ENCODE measurements around the gene WASF2. TPM values are rescaled to one million over a fixed set of nuclear protein-coding genes. Genes with fewer than 3 reads are reported as not detected.

The WASF2 gene
- total RNA-seq, 1 experiment from 2014 or later = 20.7 TPM

- Histone ChIP-seq H3K4me3 (ENCODE audit: low read length) (peak overlapping the region; percentile 89), H3F3A (ENCODE audit: low read length, unreplicated experiment) (no peaks in the 10 kb centered on the region), H3K9me2 (replicated peaks; ENCODE audit: low read length) (no peaks in the 10 kb centered on the region), H3K9me3 (ENCODE audit: low read length) (no peaks in the 10 kb centered on the region), H3K36me3 (ENCODE audit: low read depth, low read length) (no peaks in the 10 kb centered on the region), H3K27ac (ENCODE audit: low read length) (peak overlapping the region; percentile 55), H4K20me1 (ENCODE audit: low read length) (no peaks in the 10 kb centered on the region), H3K4me1 (ENCODE audit: insufficient read depth, low read length) (peaks cover 13% of the 10 kb centered on the region), H3K9ac (ENCODE audit: low read length) (peak overlapping the region; percentile 93), H3K4me2 (ENCODE audit: low read length) (peak overlapping the region; percentile 97), H3K79me2 (ENCODE audit: low read length) (peaks cover 10% of the 10 kb centered on the region), H3K27me3 (ENCODE audit: low read length) (no peaks in the 10 kb centered on the region), H2AFZ (ENCODE audit: low read length) (peak overlapping the region; percentile 90)
- peak; percentile 62 for ATAC-seq
- BruUV-seq (replicated peaks) = no TSS peak
- intact Hi-C loops (cut with micrococcal nuclease) = loop anchor here (2.0 kb wide), 1 partner anchor 43 kb away; the partner anchor contains the start of gene TMEM222
- DNase-seq = peak; percentile 67
- no peak for TF ChIP-seq EZH2 (IDR thresholded peaks at IDR 0.05; ENCODE audit: low read length, unreplicated experiment)
- no peak for TF ChIP-seq EZH2phosphoT487 (IDR thresholded peaks at IDR 0.05; ENCODE audit: borderline replicate concordance, low read length)
- POLR2A ChIA-PET (ENCODE audit: unreplicated experiment) = interaction anchor here (0.6 kb wide), 2 partner anchors 24 to 39 kb away, joined by 3 to 21 read pairs; no protein-coding TSS in a partner anchor
- CTCF ChIA-PET = interaction anchor here (0.5 to 2.5 kb wide), 7 partner anchors 8 to 399 kb away, joined by 4 to 16 read pairs (median 9); partner anchors contain the start of gene SYTL1
Observed at GRCh38 chr1:27366113-27366410, 123.9 kb downstream of the WASF2 start.

GRCh38 chr1:27365372-27366112 lies 124.4 kb downstream of the WASF2 start:
- H3F3A ChIP-seq (ENCODE audit: low read length, unreplicated experiment) = no peaks in the 10 kb centered on the region
- ATAC-seq = peak; percentile 61
- H3K27ac ChIP-seq (ENCODE audit: low read length) = peak overlapping the region; percentile 55
- no peaks in the 10 kb centered on the region for H3K36me3 ChIP-seq (ENCODE audit: low read depth, low read length)
- no peaks in the 10 kb centered on the region for H3K27me3 ChIP-seq (ENCODE audit: low read length)
- no peaks in the 10 kb centered on the region for H3K9me3 ChIP-seq (ENCODE audit: low read length)
- ChIA-PET POLR2A (ENCODE audit: unreplicated experiment) (interaction anchor here (0.6 kb wide), 3 partner anchors 23 to 1140 kb away, joined by 3 to 21 read pairs (median 3); partner anchors contain the start of gene RCC1), CTCF (interaction anchor here (0.5 to 2.5 kb wide), 5 partner anchors 30 to 398 kb away, joined by 5 to 16 read pairs (median 11); no protein-coding TSS in a partner anchor)
- BruUV-seq (replicated peaks) = no TSS peak
- no peaks in the 10 kb centered on the region for H4K20me1 ChIP-seq (ENCODE audit: low read length)
- peaks cover 10% of the 10 kb centered on the region for H3K79me2 ChIP-seq (ENCODE audit: low read length)
- intact Hi-C loops (cut with micrococcal nuclease) = loop anchor here (2.0 kb wide), 2 partner anchors 23 to 43 kb away; partner anchors contain the start of gene TMEM222
- DNase-seq = peak; percentile 79
- TF ChIP-seq EZH2phosphoT487 (IDR thresholded peaks at IDR 0.05; ENCODE audit: borderline replicate concordance, low read length) (no peak), EZH2 (IDR thresholded peaks at IDR 0.05; ENCODE audit: low read length, unreplicated experiment) (no peak), CTCF (conservative IDR thresholded peaks at IDR 0.05; ENCODE audit: low read depth, low read length) (no peak)
- no peaks in the 10 kb centered on the region for H3K9me2 ChIP-seq (replicated peaks; ENCODE audit: low read length)
- H3K4me1 ChIP-seq (ENCODE audit: insufficient read depth, low read length) = peaks cover 13% of the 10 kb centered on the region
- H3K4me3 ChIP-seq (ENCODE audit: low read length) = peak overlapping the region; percentile 89
- H2AFZ ChIP-seq (ENCODE audit: low read length) = peak overlapping the region; percentile 90
- peak overlapping the region; percentile 93 for H3K9ac ChIP-seq (ENCODE audit: low read length)
- H3K4me2 ChIP-seq (ENCODE audit: low read length) = peak overlapping the region; percentile 97

- intact Hi-C loops (cut with micrococcal nuclease) = loop anchor here (2.0 kb wide), 1 partner anchor 24 kb away; no protein-coding TSS in a partner anchor
- H2AFZ ChIP-seq (ENCODE audit: low read length) = peak overlapping the region; percentile 90
- H3K4me2 ChIP-seq (ENCODE audit: low read length) = peak overlapping the region; percentile 97
- ChIA-PET CTCF (interaction anchor here (2.5 kb wide), 1 partner anchor 65 kb away, joined by 11 read pairs; no protein-coding TSS in a partner anchor), POLR2A (ENCODE audit: unreplicated experiment) (interaction anchor here (0.6 kb wide), 2 partner anchors 206 to 1141 kb away, joined by 3 read pairs; partner anchors contain the start of gene RCC1)
- BruUV-seq (replicated peaks) = TSS peak; percentile 72
- peaks cover 13% of the 10 kb centered on the region for H3K4me1 ChIP-seq (ENCODE audit: insufficient read depth, low read length)
- H3K27ac ChIP-seq (ENCODE audit: low read length) = no peak overlapping the region
- no peaks in the 10 kb centered on the region for H3K9me3 ChIP-seq (ENCODE audit: low read length)
- no peak for TF ChIP-seq EZH2phosphoT487 (IDR thresholded peaks at IDR 0.05; ENCODE audit: borderline replicate concordance, low read length)
- no peak for TF ChIP-seq CTCF (conservative IDR thresholded peaks at IDR 0.05; ENCODE audit: low read depth, low read length)
- TF ChIP-seq EZH2 (IDR thresholded peaks at IDR 0.05; ENCODE audit: low read length, unreplicated experiment) = no peak
- no peaks in the 10 kb centered on the region for H4K20me1 ChIP-seq (ENCODE audit: low read length)
- H3K9me2 ChIP-seq (replicated peaks; ENCODE audit: low read length) = no peaks in the 10 kb centered on the region
- H3F3A ChIP-seq (ENCODE audit: low read length, unreplicated experiment) = no peaks in the 10 kb centered on the region
- H3K79me2 ChIP-seq (ENCODE audit: low read length) = peaks cover 10% of the 10 kb centered on the region
- no peak overlapping the region for H3K9ac ChIP-seq (ENCODE audit: low read length)
- DNase-seq = no peak
- H3K36me3 ChIP-seq (ENCODE audit: low read depth, low read length) = no peaks in the 10 kb centered on the region; the same call in 1 of the 2 replicates
- no peaks in the 10 kb centered on the region for H3K27me3 ChIP-seq (ENCODE audit: low read length)
- no peak for ATAC-seq
- H3K4me3 ChIP-seq (ENCODE audit: low read length) = peak overlapping the region; percentile 89
Observed at GRCh38 chr1:27364696-27365371, 125.1 kb downstream of the WASF2 start.

Measured in PC-3 (cell line).